HL-60/S4 (cell line): ENCODE results near the gene PTGDR2.

Experiments
- in situ Hi-C: fragments of 300-500 bp; cut with MboI; formaldehyde crosslinking; loops from 2 replicates; pipeline ENCODE4 v1.14.3; 2022; ENCODE audit warnings: low sequenced_read_pairs

Gene PTGDR2

GRCh38 chr11:60816590-60817157 lies 39.1 kb downstream of the PTGDR2 start:
- in situ Hi-C loops: no loop called here

GRCh38 chr11:60814112-60814511 lies 41.6 kb downstream of the PTGDR2 start:
- in situ Hi-C loops: no loop called here

GRCh38 chr11:60813324-60813723 lies 42.4 kb downstream of the PTGDR2 start:
- in situ Hi-C loops: no loop called here

GRCh38 chr11:60810569-60810968 lies 45.2 kb downstream of the PTGDR2 start:
- in situ Hi-C loops: no loop called here

GRCh38 chr11:60810151-60810550 lies 45.6 kb downstream of the PTGDR2 start:
- in situ Hi-C loops: no loop called here

DNA sequence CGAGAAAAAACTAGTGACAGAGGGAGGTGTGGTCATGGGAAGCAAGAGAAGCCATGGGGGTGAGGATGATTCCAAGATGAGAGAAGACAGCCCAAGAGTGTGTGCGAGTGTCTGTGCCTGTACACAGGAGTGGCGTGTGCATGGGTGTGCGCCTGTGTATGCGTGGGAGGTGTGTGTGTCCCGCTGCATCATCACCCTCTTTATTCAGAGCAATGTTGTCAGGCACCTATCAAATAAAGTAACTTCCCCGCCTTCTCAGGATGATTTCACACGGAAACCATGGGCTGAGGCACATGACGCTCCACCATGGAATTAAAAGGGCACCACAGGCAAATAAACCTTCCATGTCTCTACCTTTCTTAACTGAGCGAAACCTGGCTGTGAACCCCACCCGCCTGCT lies 46.1 kb downstream of the PTGDR2 start:
- in situ Hi-C loops: no loop called here

GRCh38 chr11:60809249-60809648 lies 46.5 kb downstream of the PTGDR2 start:
- in situ Hi-C loops: no loop called here

- in situ Hi-C loops: no loop called here
Observed at GRCh38 chr11:60803273-60803936, 52.3 kb downstream of the PTGDR2 start.

- in situ Hi-C loops: no loop called here
Observed at GRCh38 chr11:60801194-60801593, 54.6 kb downstream of the PTGDR2 start.
